GM23248 (cell line): Measurements from ENCODE around the gene FLII. TPM values are rescaled to one million over a fixed set of nuclear protein-coding genes. Genes with fewer than 3 reads are reported as not detected.
"Not testable (repeated sequence)": the region's sequence is repeated elsewhere in the genome, so short reads cannot be mapped to it uniquely, and the experiment has no call there.

ENCODE experiments used
- DNase-seq: peaks from one replicate; pipeline ENCODE4 v3.0.0-alpha.2; 2015
- H2AFZ ChIP-seq: fragments of 200-600 bp; sonication (generic); 2 replicates; pipeline ENCODE4 v1.6.1; 2016; ENCODE audit warnings: antibody characterized with exemption
- H3F3A ChIP-seq: fragments of 200-600 bp; sonication (generic); 2 replicates; pipeline ENCODE4 v1.6.1; 2016; ENCODE audit warnings: mild to moderate bottlenecking, antibody characterized with exemption, mixed run types; ENCODE audit not compliant: insufficient read depth
- H3K27ac ChIP-seq: fragments of 200-600 bp; sonication (generic); 2 replicates; pipeline ENCODE4 v1.5.1; 2016; ENCODE audit warnings: mild to moderate bottlenecking
- H3K27me3 ChIP-seq: fragments of 200-600 bp; sonication (generic); replicated peaks from 2 replicates; pipeline ENCODE4 v1.6.1; 2016; ENCODE audit warnings: mild to moderate bottlenecking; ENCODE audit not compliant: insufficient read depth
- H3K36me3 ChIP-seq: fragments of 200-600 bp; sonication (generic); 2 replicates; pipeline ENCODE4 v1.6.1; 2016; ENCODE audit warnings: low read depth, mild to moderate bottlenecking
- H3K4me1 ChIP-seq: fragments of 200-600 bp; sonication (generic); 2 replicates; pipeline ENCODE4 v1.6.1; 2016; ENCODE audit warnings: mild to moderate bottlenecking; ENCODE audit not compliant: insufficient read depth
- H3K4me2 ChIP-seq: fragments of 200-600 bp; sonication (generic); one replicate; pipeline ENCODE4 v1.6.1; 2016; ENCODE audit warnings: mild to moderate bottlenecking; ENCODE audit not compliant: unreplicated experiment
- H3K4me3 ChIP-seq: fragments of 200-600 bp; sonication (generic); 2 replicates; pipeline ENCODE4 v1.5.1; 2016; ENCODE audit warnings: mild to moderate bottlenecking
- H3K79me2 ChIP-seq: fragments of 200-600 bp; sonication (generic); 2 replicates; pipeline ENCODE4 v1.6.1; 2016; ENCODE audit warnings: mild to moderate bottlenecking; ENCODE audit not compliant: insufficient read depth
- H3K9ac ChIP-seq: fragments of 200-600 bp; sonication (generic); 2 replicates; pipeline ENCODE4 v1.6.1; 2016; ENCODE audit warnings: mild to moderate bottlenecking
- H3K9me2 ChIP-seq: fragments of 200-600 bp; sonication (generic); 2 replicates; pipeline ENCODE4 v1.6.1; 2016; ENCODE audit warnings: mixed run types, mild to moderate bottlenecking, moderate library complexity; ENCODE audit not compliant: insufficient read depth
- H3K9me3 ChIP-seq: fragments of 200-600 bp; sonication (generic); one replicate; pipeline ENCODE4 v1.6.1; 2017; ENCODE audit warnings: low read depth
- H4K20me1 ChIP-seq: fragments of 200-600 bp; sonication (generic); 2 replicates; pipeline ENCODE4 v1.6.0; 2016; ENCODE audit not compliant: insufficient read depth
- EZH2 ChIP-seq: fragments of 200-600 bp; sonication (generic); IDR thresholded peaks from 2 replicates; pipeline ENCODE4 v1.6.1; 2018; ENCODE audit warnings: antibody characterized with exemption, mild to moderate bottlenecking; ENCODE audit not compliant: insufficient read depth, poor library complexity, severe bottlenecking
- EZH2phosphoT487 ChIP-seq: fragments of 200-600 bp; sonication (generic); IDR thresholded peaks from 2 replicates; pipeline ENCODE4 v1.6.1; 2018; ENCODE audit warnings: antibody characterized with exemption, moderate library complexity, mild to moderate bottlenecking, low read depth; ENCODE audit not compliant: insufficient read depth
- WGBS, 2 experiments: methylation state at CpG; one replicate each; pipeline ENCODE4 v1.1.6; 2015 to 2017; ENCODE audit warnings: low lambda C conversion rate in 2 of 2, low coverage in 1 of 2; ENCODE audit errors: missing lambda C conversion rate in 2 of 2; 5-methylcytosine and 5-hydroxymethylcytosine counted together
- in situ Hi-C: fragments of 300-500 bp; cut with MboI; formaldehyde crosslinking; loops from 2 replicates; pipeline ENCODE4 v1.15.0; 2020
- polyA plus RNA-seq: library from polyadenylated mRNA; unstranded; fragments of >200 nt; fragmentation: Nextera tagmentation; extraction: Ambion mirVana; gene quantifications from 2 replicates; pipeline ENCODE4 v1.2.1, GENCODE V29; 2016
- total RNA-seq: library from RNA; depleted of rRNA; stranded (reverse); fragments of >200 nt; shearing (Covaris generic); gene quantifications from 2 replicates; pipeline ENCODE4 v1.2.3, GENCODE V29; 2014; rRNA removed

FLII gene
- total RNA-seq (250 and 306 TPM in 2 replicates), polyA plus RNA-seq (187 TPM in 2 replicates)

DNA sequence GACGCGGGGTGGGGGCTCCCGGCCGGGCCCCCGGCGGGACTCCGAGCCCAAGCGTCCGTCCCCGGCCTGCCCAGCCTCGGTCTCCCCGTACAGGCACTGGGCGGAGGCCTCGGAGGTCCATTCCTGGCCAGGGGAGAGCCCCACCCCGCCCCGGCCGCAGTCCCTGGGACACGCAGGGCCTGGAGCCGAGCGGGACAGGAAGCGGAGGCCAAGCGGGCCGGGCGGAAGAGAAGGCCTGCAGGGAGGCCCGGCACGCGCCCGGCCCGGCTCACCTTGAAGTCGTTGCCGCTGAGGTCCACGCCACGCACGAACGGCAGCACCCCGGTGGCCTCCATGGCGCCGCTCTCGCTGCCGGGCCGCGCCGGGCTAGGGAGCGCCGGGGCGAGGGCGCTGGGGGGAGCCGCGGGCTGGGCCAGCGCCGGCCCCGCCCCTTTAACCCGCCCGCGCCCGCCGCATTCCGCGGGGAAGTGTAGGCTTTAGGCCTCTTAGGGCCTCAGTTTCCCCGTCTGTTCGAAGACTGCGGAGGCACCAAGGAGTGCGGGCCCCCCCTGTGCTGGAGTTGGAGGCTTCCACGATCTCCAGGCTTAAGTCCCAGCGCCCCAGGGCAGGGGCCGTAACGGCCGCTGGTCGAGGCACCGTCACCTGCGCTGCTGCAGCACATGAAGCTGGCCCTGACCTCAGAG is at the start of gene FLII:
Gene FLII, minus strand, starts transcription at position 383 of the 683 bp plus-strand sequence. Its CDS starts 48 bp downstream, at position 335.
- peaks cover 49% of the 10 kb centered on the region for H3K79me2 ChIP-seq
- in situ Hi-C loops = no loop called here
- DNase-seq = peak; percentile 83

DNA sequence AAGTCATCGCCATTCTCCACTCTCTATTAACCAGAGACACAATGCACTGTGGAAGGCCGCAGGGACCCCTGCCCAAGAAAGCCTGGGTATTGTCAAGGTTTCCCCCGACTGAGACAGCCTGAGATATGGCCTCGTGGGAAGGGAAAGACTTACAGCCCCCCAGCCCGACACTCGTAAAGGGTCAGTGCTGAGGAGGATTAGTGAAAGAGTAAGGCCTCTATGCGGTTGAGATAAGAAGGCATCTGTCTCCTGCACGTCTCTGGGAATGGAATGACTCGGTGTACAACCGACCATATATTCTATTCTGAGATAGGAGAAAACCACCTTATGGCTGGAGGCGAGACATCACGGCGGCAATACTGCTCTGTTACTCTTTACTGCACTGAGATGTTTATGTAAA is 44.7 kb upstream of the FLII start:
- DNase-seq, H3K4me3 ChIP-seq, H3K9me3 ChIP-seq, H3F3A ChIP-seq, H3K9ac ChIP-seq, H3K4me1 ChIP-seq, H4K20me1 ChIP-seq, H3K4me2 ChIP-seq, in situ Hi-C loops, H3K27me3 ChIP-seq, H3K9me2 ChIP-seq, H2AFZ ChIP-seq, H3K27ac ChIP-seq: not testable (repeated sequence)
- Histone ChIP-seq H3K79me2 (peaks cover 26% of the 10 kb centered on the region), H3K36me3 (peaks cover 58% of the 10 kb centered on the region)
- WGBS, 2 experiments = 87 to 89% methylated on average over 11 to 13 of the region's 13 CpGs

More for the DNA sequence above, at the start of gene FLII:
- Histone ChIP-seq H3K4me1 (peaks cover 26% of the 10 kb centered on the region), H3K4me3 (peak within 1 kb of the TSS; percentile 97), H3F3A (0 out of 2 replicates have a peak, but pooled peaks cover 6% of the 10 kb centered on the region), H3K36me3 (peaks cover 18% of the 10 kb centered on the region), H3K27ac (peak within 1 kb of the TSS; percentile 96), H3K9me3 (no peaks in the 10 kb centered on the region), H3K9ac (peak within 1 kb of the TSS; percentile 98), H3K4me2 (peak within 1 kb of the TSS; percentile 86), H3K9me2 (no peaks in the 10 kb centered on the region), H4K20me1 (no peaks in the 10 kb centered on the region), H2AFZ (peak within 1 kb of the TSS; percentile 88), H3K27me3 (no peaks in the 10 kb centered on the region)
- WGBS, 2 experiments = 2 to 5% methylated on average over 35 to 48 of the region's 71 CpGs
- TF ChIP-seq EZH2 = no peak
- no peak for TF ChIP-seq EZH2phosphoT487

DNA sequence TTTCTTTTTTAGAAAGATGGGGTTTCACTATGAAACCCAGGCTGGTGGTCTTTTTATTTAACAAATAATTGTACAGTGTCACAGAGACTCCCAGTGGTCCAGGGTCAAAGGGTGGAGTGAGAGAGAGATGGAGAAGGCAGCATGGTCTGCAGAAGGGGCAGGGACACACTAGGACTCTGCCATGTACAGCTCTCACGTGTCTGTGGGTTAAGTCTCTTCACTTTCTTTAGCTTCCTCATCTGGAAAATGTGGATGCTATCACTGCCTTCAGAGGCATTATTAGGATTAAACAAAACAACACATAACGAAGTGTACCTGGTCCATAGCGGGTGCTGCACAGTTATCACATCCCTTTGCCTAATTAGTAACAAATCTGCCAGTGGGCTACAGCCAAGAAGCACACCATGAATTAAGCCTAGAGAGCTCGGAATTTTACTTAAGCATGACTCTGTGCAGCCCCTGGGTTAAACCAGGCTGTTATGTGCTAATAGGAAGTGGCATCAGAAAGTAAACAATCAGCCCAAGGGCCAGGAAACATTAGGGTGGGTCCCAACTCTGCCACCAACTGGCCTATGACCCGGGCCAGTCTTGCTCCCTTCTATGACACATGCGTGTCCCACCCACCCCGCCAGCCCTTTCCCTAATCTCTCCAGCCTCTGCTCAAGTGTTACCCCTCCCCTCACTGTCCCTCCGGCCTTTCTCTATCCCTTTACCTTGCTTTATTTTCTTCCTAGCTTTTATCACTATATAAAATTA is 42.4 kb upstream of the FLII start:
- H3K9me2 ChIP-seq = no peaks in the 10 kb centered on the region
- H3K27me3 ChIP-seq = no peaks in the 10 kb centered on the region
- no peak overlapping the region for H2AFZ ChIP-seq
- in situ Hi-C loops = no loop called here
- H3K27ac ChIP-seq = no peak overlapping the region
- H3K79me2 ChIP-seq = peaks cover 14% of the 10 kb centered on the region; the same call in 1 of the 2 replicates
- H3K9me3 ChIP-seq = no peaks in the 10 kb centered on the region
- no peaks in the 10 kb centered on the region for H3F3A ChIP-seq
- TF ChIP-seq EZH2phosphoT487 (no peak), EZH2 (no peak)
- H3K4me1 ChIP-seq = no peaks in the 10 kb centered on the region
- no peak for DNase-seq
- no peak overlapping the region for H3K9ac ChIP-seq
- WGBS, 2 experiments = 92 to 94% methylated on average over 8 of the region's 8 CpGs
- H3K4me2 ChIP-seq = no peak overlapping the region
- peaks cover 53% of the 10 kb centered on the region for H3K36me3 ChIP-seq
- H4K20me1 ChIP-seq = no peaks in the 10 kb centered on the region
- H3K4me3 ChIP-seq = no peak overlapping the region

GRCh38 chr17:18298061-18298460 is 39.5 kb upstream of the FLII start:
- H2AFZ ChIP-seq, in situ Hi-C loops, H3K9me2 ChIP-seq, H3F3A ChIP-seq, H3K4me3 ChIP-seq, H3K4me1 ChIP-seq, H3K79me2 ChIP-seq, H3K27ac ChIP-seq, H3K9ac ChIP-seq, H3K27me3 ChIP-seq, H4K20me1 ChIP-seq, H3K4me2 ChIP-seq, H3K9me3 ChIP-seq, DNase-seq: not testable (repeated sequence)
- WGBS, 2 experiments = 92 to 100% methylated on average over 3 to 12 of the region's 30 CpGs
- H3K36me3 ChIP-seq = peaks cover 38% of the 10 kb centered on the region
